CD14-positive monocyte (primary cell): ENCODE data around the gene RXFP2. TPM values are rescaled to one million over a fixed set of nuclear protein-coding genes. Genes with fewer than 3 reads are reported as not detected.

Experiments used
- DNase-seq, 3 donors: peaks; one replicate each; pipeline ENCODE4 v3.0.0-alpha.2; 2011 to 2022
- H2AFZ ChIP-seq: 2 replicates; pipeline ENCODE4 v1.6.0; 2012; ENCODE audit warnings: mild to moderate bottlenecking, low read depth, low read length, inconsistent platforms; ENCODE audit not compliant: insufficient read depth, poor library complexity, severe bottlenecking
- H3K27ac ChIP-seq, 2 donors: 1 replicate in 1 of 2; 2 replicates in 1 of 2; pipeline ENCODE4 v1.5.1; 2012 to 2013; ENCODE audit warnings: low read length in 2 of 2, control low read depth in 1 of 2, inconsistent platforms in 1 of 2, low read depth in 1 of 2, mild to moderate bottlenecking in 1 of 2
- H3K27me3 ChIP-seq, 2 donors: one replicate each; pipeline versions ENCODE4 v1.6.0 to v1.6.1; 2011 to 2013; ENCODE audit warnings: low read length in 2 of 2; ENCODE audit not compliant: control insufficient read depth in 2 of 2, insufficient read depth in 2 of 2
- H3K36me3 ChIP-seq, 2 donors: replicated peaks in 1 of 2; 1 replicate in 1 of 2; 2 replicates in 1 of 2; pipeline versions ENCODE4 v1.5.1 to v1.6.1; 2012 to 2013; ENCODE audit warnings: low read length in 2 of 2, control low read depth in 1 of 2, inconsistent platforms in 1 of 2, mild to moderate bottlenecking in 1 of 2; ENCODE audit not compliant: insufficient read depth in 2 of 2, control insufficient read depth in 1 of 2
- H3K4me1 ChIP-seq, 2 donors: 1 replicate in 1 of 2; 2 replicates in 1 of 2; pipeline versions ENCODE4 v1.5.1 to v1.6.1; 2012 to 2013; ENCODE audit warnings: low read length in 2 of 2, control low read depth in 1 of 2, inconsistent platforms in 1 of 2, mild to moderate bottlenecking in 1 of 2, moderate library complexity in 1 of 2; ENCODE audit not compliant: insufficient read depth in 2 of 2, control insufficient read depth in 1 of 2
- H3K4me2 ChIP-seq: replicated peaks from 2 replicates; pipeline ENCODE3; 2012; ENCODE audit warnings: low read length, moderate library complexity, mild to moderate bottlenecking; ENCODE audit not compliant: poor library complexity, severe bottlenecking; ENCODE audit errors: extremely low read depth
- H3K4me3 ChIP-seq, 3 experiments: fragments of 200-600 bp in 1 of 3; sonication (generic) in 1 of 3; replicated peaks in 1 of 3; 1 replicate in 2 of 3; 2 replicates in 1 of 3; pipeline ENCODE4 v1.5.1; 2011 to 2013; ENCODE audit warnings: low read length in 3 of 3, mild to moderate bottlenecking in 3 of 3, control low read depth in 2 of 3, low read depth in 2 of 3, inconsistent platforms in 1 of 3, moderate library complexity in 1 of 3
- H3K79me2 ChIP-seq: 2 replicates; pipeline ENCODE4 v1.6.0; 2012; ENCODE audit warnings: mild to moderate bottlenecking, control low read depth, inconsistent platforms, low read length, moderate library complexity; ENCODE audit not compliant: insufficient read depth
- H3K9ac ChIP-seq: 2 replicates; pipeline ENCODE4 v1.6.0; 2017; ENCODE audit warnings: low read length, mild to moderate bottlenecking; ENCODE audit not compliant: insufficient read depth, poor library complexity, severe bottlenecking
- H3K9me3 ChIP-seq, 2 donors: replicated peaks in 1 of 2; 1 replicate in 1 of 2; 2 replicates in 1 of 2; pipeline versions ENCODE4 v1.5.1 to v1.6.1; 2012 to 2013; ENCODE audit warnings: low read length in 2 of 2, control low read depth in 1 of 2; ENCODE audit not compliant: control insufficient read depth in 1 of 2, insufficient read depth in 1 of 2
- H4K20me1 ChIP-seq: 2 replicates; pipeline ENCODE4 v1.6.0; 2012; ENCODE audit warnings: mild to moderate bottlenecking, low read length, control low read depth, moderate library complexity; ENCODE audit not compliant: insufficient read depth
- H3K27ac Mint-ChIP-seq, 7 donors: one replicate each; pipeline ENCODE4 v1.8.0; 2020; ENCODE audit warnings: mild to moderate bottlenecking in 7 of 7, mixed read lengths in 7 of 7, moderate library complexity in 6 of 7, inconsistent platforms in 2 of 7
- H3K27me3 Mint-ChIP-seq, 3 donors: one replicate each; pipeline ENCODE4 v1.8.0; 2021 to 2022; ENCODE audit warnings: low read depth in 3 of 3, mild to moderate bottlenecking in 3 of 3, mixed read lengths in 3 of 3, moderate library complexity in 3 of 3, inconsistent platforms in 1 of 3
- H3K36me3 Mint-ChIP-seq, 2 donors: one replicate each; pipeline ENCODE4 v1.8.0; 2020; ENCODE audit warnings: mixed read lengths in 2 of 2, inconsistent platforms in 1 of 2, mild to moderate bottlenecking in 1 of 2
- H3K4me1 Mint-ChIP-seq: one replicate; pipeline ENCODE4 v1.8.0; 2020; ENCODE audit warnings: mild to moderate bottlenecking, mixed read lengths
- H3K4me3 Mint-ChIP-seq, 2 donors: one replicate each; pipeline ENCODE4 v1.8.0; 2020; ENCODE audit warnings: mild to moderate bottlenecking in 2 of 2, mixed read lengths in 2 of 2, moderate library complexity in 1 of 2
- H3K9me3 Mint-ChIP-seq, 7 donors: one replicate each; pipeline ENCODE4 v1.8.0; 2020 to 2022; ENCODE audit warnings: mixed read lengths in 7 of 7, mild to moderate bottlenecking in 6 of 7, moderate library complexity in 6 of 7, inconsistent platforms in 2 of 7
- CTCF ChIP-seq: fragments of 200-600 bp; IDR thresholded peaks from one replicate; pipeline ENCODE4 v1.8.0; 2022; ENCODE audit warnings: antibody characterized with exemption, mild to moderate bottlenecking
- WGBS: methylation state at CpG from one replicate; pipeline ENCODE4 v1.1.5; 2013; ENCODE audit warnings: missing lambda C conversion rate; ENCODE audit not compliant: insufficient coverage; 5-methylcytosine and 5-hydroxymethylcytosine counted together
- intact Hi-C, 2 donors: fragments of 100-400 bp; cut with micrococcal nuclease; formaldehyde crosslinking; loops; one replicate each; pipeline versions ENCODE4 v1.15.0 to v1.15.1; 2023
- polyA plus RNA-seq, 3 donors: library from polyadenylated mRNA; depleted of rRNA in 1 of 3; unstranded in 2 of 3; stranded (reverse) in 1 of 3; fragments of 300-500 nt in 2 of 3; fragments of >200 nt in 1 of 3; fragmentation: Illumina TruSeq in 2 of 3; gene quantifications; 1 replicate in 2 of 3; 2 replicates in 1 of 3; pipeline ENCODE4 v1.2.3, GENCODE V29; 2012 to 2021

The RXFP2 gene
- polyA plus RNA-seq, 3 donors = 0.38 to 0.69 TPM; not detected in 1

DNA sequence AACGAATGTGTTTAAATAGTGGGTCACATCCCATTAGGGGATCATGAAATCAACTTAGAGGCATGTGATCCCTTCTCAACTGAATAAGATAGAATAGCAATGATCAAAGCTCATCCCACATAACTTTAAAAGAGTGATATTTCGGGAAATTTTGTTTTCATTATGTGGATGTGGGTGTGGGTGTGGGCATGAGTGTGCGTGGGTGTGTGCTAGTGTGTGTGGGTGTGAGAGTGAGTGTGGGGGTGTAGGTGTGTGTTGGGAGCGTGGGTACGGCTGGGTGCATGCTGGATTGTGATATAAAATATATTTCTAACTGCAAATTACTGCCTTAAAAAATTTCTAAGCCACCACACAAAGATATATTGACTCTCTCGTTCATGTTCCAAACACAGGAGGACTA lies 15.9 kb downstream of the RXFP2 start:
- peaks cover 2 to 5% (median 3%) of the 10 kb centered on the region in 3 donors for H3K27me3 Mint-ChIP-seq
- H3K4me2 ChIP-seq = no peak overlapping the region
- no CpG with 5 or more reads among the region's 6 CpGs for WGBS

DNA sequence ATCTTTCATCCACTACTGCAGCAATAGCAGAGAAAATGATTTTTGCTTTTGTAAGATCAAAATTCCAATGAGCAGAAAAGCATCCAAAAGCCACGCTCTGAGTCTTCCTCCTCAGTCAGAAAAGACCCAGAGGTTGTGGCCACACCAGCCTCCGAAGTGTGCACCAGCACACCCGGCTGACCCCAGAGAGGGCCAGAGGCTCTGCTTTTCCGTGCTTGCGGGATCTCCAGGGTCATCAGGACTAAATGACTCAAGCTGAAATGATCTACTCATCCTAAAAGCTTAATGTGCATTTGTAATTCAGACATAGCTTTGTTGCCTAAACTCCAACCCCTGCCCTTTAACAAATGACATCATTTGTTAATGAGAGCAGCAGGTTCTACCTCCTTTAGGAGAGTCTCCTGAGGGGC lies 16.5 kb downstream of the RXFP2 start:
- Histone ChIP-seq H3K36me3 (peaks cover 4 to 9% of the 10 kb centered on the region in 2 donors), H3K4me1 (peaks cover 0 to 3% of the 10 kb centered on the region in 2 donors), H3K27me3 (no peaks in the 10 kb centered on the region), H3K79me2 (no peaks in the 10 kb centered on the region), H2AFZ (no peak overlapping the region), H4K20me1 (no peaks in the 10 kb centered on the region), H3K9me3 (no peaks in the 10 kb centered on the region), H3K4me2 (no peak overlapping the region), H3K4me3 (no peak overlapping the region), H3K9ac (no peak overlapping the region), H3K27ac (no peak overlapping the region)
- Mint-ChIP-seq H3K4me1 (peaks cover 19% of the 10 kb centered on the region), H3K4me3 (no peak overlapping the region), H3K9me3 (no peaks in the 10 kb centered on the region), H3K36me3 (peaks cover 29 to 35% of the 10 kb centered on the region in 2 donors), H3K27ac (no peak overlapping the region), H3K27me3 (peaks cover 2 to 5% (median 3%) of the 10 kb centered on the region in 3 donors)
- WGBS = 96% methylated on average over 5 of the region's 5 CpGs
- TF ChIP-seq CTCF = no peak
- intact Hi-C loops = no loop called here
- DNase-seq = no peak

More for the DNA sequence above, 15.9 kb downstream of the RXFP2 start:
- Histone ChIP-seq H3K9ac (no peak overlapping the region), H3K36me3 (peaks cover 4 to 9% of the 10 kb centered on the region in 2 donors), H3K79me2 (no peaks in the 10 kb centered on the region), H3K27ac (no peak overlapping the region), H3K9me3 (no peaks in the 10 kb centered on the region), H3K4me3 (no peak overlapping the region), H2AFZ (no peak overlapping the region), H3K4me1 (peaks cover 0 to 3% of the 10 kb centered on the region in 2 donors), H3K27me3 (no peaks in the 10 kb centered on the region), H4K20me1 (no peaks in the 10 kb centered on the region)
- Mint-ChIP-seq H3K27ac (peak overlapping the region in 2 of 7 donors; percentile 15 to 30), H3K4me3 (no peak overlapping the region), H3K36me3 (peaks cover 32 to 39% of the 10 kb centered on the region in 2 donors), H3K4me1 (peaks cover 19% of the 10 kb centered on the region), H3K9me3 (no peaks in the 10 kb centered on the region)
- intact Hi-C loops = no loop called here
- DNase-seq = no peak
- TF ChIP-seq CTCF = no peak
